SKM-1 treated with dmso at 0.1 percent for 144 hours (cell line): ENCODE data around the gene MYO1A.
"Not testable (repeated sequence)": the region's sequence is repeated elsewhere in the genome, so short reads cannot be mapped to it uniquely, and the experiment has no call there.

ENCODE experiments used
- DNase-seq: peaks from one replicate; lab custom pipeline; 2025; ENCODE audit not compliant: unreplicated experiment; lab: John Stamatoyannopoulos, UW

MYO1A gene

GRCh38 chr12:56996793-56997545, 53.0 kb downstream of the MYO1A start:
- no peak for DNase-seq

- DNase-seq = no peak
These were observed 53.9 kb downstream of the MYO1A start for GRCh38 chr12:56995930-56996496.

- no peak for DNase-seq
These were observed 54.6 kb downstream of the MYO1A start for GRCh38 chr12:56995201-56995929.

- DNase-seq = no peak
These were observed 55.6 kb downstream of the MYO1A start for GRCh38 chr12:56994231-56994746.

GRCh38 chr12:56993346-56993745, 56.6 kb downstream of the MYO1A start:
- no peak for DNase-seq

GRCh38 chr12:56991319-56992246, 58.3 kb downstream of the MYO1A start:
- DNase-seq = peak; percentile 7

GRCh38 chr12:56990648-56991318, 59.1 kb downstream of the MYO1A start:
- no peak for DNase-seq

- DNase-seq = no peak
These were observed 59.9 kb downstream of the MYO1A start for GRCh38 chr12:56989861-56990610.

- DNase-seq = peak; percentile 51
These were observed 61.7 kb downstream of the MYO1A start for GRCh38 chr12:56988207-56988739.

GRCh38 chr12:56987551-56988053, 62.3 kb downstream of the MYO1A start:
- peak; percentile 43 for DNase-seq

- DNase-seq = no peak
These were observed 62.9 kb downstream of the MYO1A start for GRCh38 chr12:56987011-56987410.

GRCh38 chr12:56985714-56986113, 64.2 kb downstream of the MYO1A start:
- not testable (repeated sequence) for DNase-seq

- no peak for DNase-seq
These were observed 66.5 kb downstream of the MYO1A start for GRCh38 chr12:56983386-56983785.

GRCh38 chr12:56982578-56983236, 67.2 kb downstream of the MYO1A start:
- not testable (repeated sequence) for DNase-seq

- DNase-seq = no peak
These were observed 68.9 kb downstream of the MYO1A start for GRCh38 chr12:56980941-56981530.

GRCh38 chr12:56980268-56980667, 69.7 kb downstream of the MYO1A start:
- no peak for DNase-seq

GRCh38 chr12:56979628-56980027, 70.3 kb downstream of the MYO1A start:
- DNase-seq = no peak
